ENCODE results near the gene MEPE. TPM values are rescaled to one million over a fixed set of nuclear protein-coding genes. Genes with fewer than 3 reads are reported as not detected.

The MEPE gene
- total RNA-seq, 1 experiment from 2014 or later: not detected

DNA sequence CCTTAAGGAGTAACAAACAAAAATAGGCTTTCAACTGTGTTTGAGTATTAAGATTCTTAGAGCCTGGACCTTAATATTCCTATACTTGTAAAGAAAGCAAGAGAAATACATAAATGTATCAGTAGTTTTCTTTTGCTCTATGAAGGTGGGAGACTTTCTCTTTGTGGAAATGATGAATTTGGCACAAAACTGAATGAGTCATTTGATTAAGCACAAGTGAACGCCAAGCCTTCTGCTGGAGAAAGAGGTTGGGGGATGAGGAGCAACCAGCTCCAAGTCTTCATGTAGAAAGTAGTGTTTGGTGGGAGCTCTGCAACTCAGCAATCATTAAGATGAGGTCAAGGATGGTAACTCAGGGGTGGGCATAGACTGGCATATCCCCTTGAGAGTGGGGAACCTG, 49.6 kb downstream of the MEPE start:
- H3K9me3 ChIP-seq (ENCODE audit: control insufficient read depth, insufficient read depth, low read depth, low read length): no peaks in the 10 kb centered on the region
- POLR2A ChIA-PET: no interaction called here
- intact Hi-C loops (cut with micrococcal nuclease; ENCODE audit: unreplicated experiment): no loop called here
- H3K27ac ChIP-seq (ENCODE audit: low read length): no peak overlapping the region
- CTCF ChIA-PET: no interaction called here
- ATAC-seq (no peak), DNase-seq (ENCODE audit: low read depth, low spot score) (no peak)
- no peak overlapping the region for H3K4me3 ChIP-seq (ENCODE audit: low read depth in 2 of 2, low read length in 2 of 2)
- no peaks in the 10 kb centered on the region for H3K36me3 ChIP-seq (ENCODE audit: control insufficient read depth, insufficient read depth, low read length)
- TF ChIP-seq CTCF (IDR thresholded peaks at IDR 0.05): no peak
- TF ChIP-seq TCF7L2 (IDR thresholded peaks at IDR 0.05; ENCODE audit: low read depth, low read length): no peak
- no TSS peak for BruUV-seq (replicated peaks)
- no peaks in the 10 kb centered on the region for H3K27me3 ChIP-seq (ENCODE audit: control insufficient read depth, insufficient read depth, low read length)
- H3K4me1 ChIP-seq (ENCODE audit: control insufficient read depth, insufficient read depth, low read length): no peaks in the 10 kb centered on the region
- in situ Hi-C loops (cut with HindIII; ENCODE audit: low pct_unique_long_range_greater_than_20kb, low sequenced_read_pairs): no loop called here

- BruUV-seq (replicated peaks): no TSS peak
- Histone ChIP-seq H3K36me3 (ENCODE audit: control insufficient read depth, insufficient read depth, low read length) (no peaks in the 10 kb centered on the region), H3K27me3 (ENCODE audit: control insufficient read depth, insufficient read depth, low read length) (no peaks in the 10 kb centered on the region), H3K4me1 (ENCODE audit: control insufficient read depth, insufficient read depth, low read length) (no peaks in the 10 kb centered on the region), H3K4me3 (ENCODE audit: low read depth in 2 of 2, low read length in 2 of 2) (no peak overlapping the region), H3K9me3 (ENCODE audit: control insufficient read depth, insufficient read depth, low read depth, low read length) (no peaks in the 10 kb centered on the region), H3K27ac (ENCODE audit: low read length) (no peak overlapping the region)
- TF ChIP-seq SIN3A (IDR thresholded peaks at IDR 0.05; ENCODE audit: borderline replicate concordance, insufficient read depth, low read depth, low read length) (no peak), CTCF (IDR thresholded peaks at IDR 0.05) (no peak), REST (IDR thresholded peaks at IDR 0.05; ENCODE audit: insufficient read depth in 1 of 2, low read depth in 2 of 2, low read length in 1 of 2) (no peak), POLR2AphosphoS5 (IDR thresholded peaks at IDR 0.05; ENCODE audit: low read depth, low read length) (no peak), TCF7L2 (IDR thresholded peaks at IDR 0.05; ENCODE audit: low read depth, low read length) (no peak)
- intact Hi-C loops (cut with micrococcal nuclease; ENCODE audit: unreplicated experiment) (no loop called here), in situ Hi-C loops (cut with HindIII; ENCODE audit: low pct_unique_long_range_greater_than_20kb, low sequenced_read_pairs) (no loop called here)
- no peak for ATAC-seq
- ChIA-PET CTCF (no interaction called here), POLR2A (no interaction called here)
- no peak for DNase-seq (ENCODE audit: low read depth, low spot score)
Measured at GRCh38 chr4:87882861-87883260, 50.1 kb downstream of the MEPE start.

Measured in Panc1 (cell line).